Caco-2 (cell line): Measurements from ENCODE around the gene FAAP100. TPM values are rescaled to one million over a fixed set of nuclear protein-coding genes. Genes with fewer than 3 reads are reported as not detected.

Experiments
- BruUV-seq: library from RNA; stranded (reverse); fragments of 400-500 nt; replicated peaks from 2 replicates; lab custom pipeline; 2021; lab: Mats Ljungman, UMichigan
- CTCF ChIA-PET: fragments of 300-600 bp; sonication (Branson Sonifier 250); formaldehyde crosslinking; loops from one replicate; lab custom pipeline; 2022; ENCODE audit warnings: antibody characterized with exemption; lab: Charles Lee
- POLR2A ChIA-PET: fragments of 300-600 bp; sonication (Branson Sonifier 250); formaldehyde crosslinking; loops from one replicate; lab custom pipeline; 2022; ENCODE audit warnings: antibody characterized with exemption; lab: Charles Lee
- DNase-seq, 2 experiments: peaks; one replicate each; pipeline versions ENCODE4 v3.0.0 to v3.0.0-alpha.2; 2020 to 2022
- H3K27me3 ChIP-seq: replicated peaks from 2 replicates; pipeline ENCODE4 v1.6.0; 2011; ENCODE audit warnings: low read length; ENCODE audit not compliant: control insufficient read depth, insufficient read depth
- H3K36me3 ChIP-seq: 2 replicates; pipeline ENCODE4 v1.5.1; 2011; ENCODE audit warnings: low read length; ENCODE audit not compliant: control insufficient read depth, insufficient read depth
- H3K4me1 ChIP-seq: fragments of 250-450 bp; sonication (Bioruptor Pico); 2 replicates; pipeline ENCODE4 v1.5.1; 2020; ENCODE audit warnings: mild to moderate bottlenecking
- H3K4me3 ChIP-seq: 2 replicates; pipeline ENCODE4 v1.5.1; 2011; ENCODE audit warnings: low read depth, mild to moderate bottlenecking, control low read depth, low read length
- H3K9me3 ChIP-seq: fragments of 250-450 bp; sonication (Bioruptor Pico); 2 replicates; pipeline ENCODE4 v1.5.1; 2020; ENCODE audit warnings: mild to moderate bottlenecking, moderate library complexity
- H3K27ac Mint-ChIP-seq: one replicate; pipeline ENCODE4 v1.8.0; 2022; ENCODE audit warnings: mixed read lengths; ENCODE audit not compliant: unreplicated experiment
- H3K27me3 Mint-ChIP-seq: one replicate; pipeline ENCODE4 v1.8.0; 2022; ENCODE audit warnings: mixed read lengths; ENCODE audit not compliant: insufficient read depth, unreplicated experiment
- H3K36me3 Mint-ChIP-seq: one replicate; pipeline ENCODE4 v1.8.0; 2022; ENCODE audit warnings: mild to moderate bottlenecking, mixed read lengths; ENCODE audit not compliant: insufficient read depth, unreplicated experiment
- H3K4me1 Mint-ChIP-seq: one replicate; pipeline ENCODE4 v1.8.0; 2022; ENCODE audit warnings: low read depth, mixed read lengths; ENCODE audit not compliant: unreplicated experiment
- H3K4me3 Mint-ChIP-seq: one replicate; pipeline ENCODE4 v1.8.0; 2022; ENCODE audit warnings: mild to moderate bottlenecking, moderate library complexity, mixed read lengths; ENCODE audit not compliant: unreplicated experiment
- H3K9me3 Mint-ChIP-seq: one replicate; pipeline ENCODE4 v1.8.0; 2022; ENCODE audit warnings: mixed read lengths; ENCODE audit not compliant: unreplicated experiment
- intact Hi-C: fragments of 100-400 bp; cut with micrococcal nuclease; formaldehyde crosslinking; loops from one replicate; pipeline ENCODE4 v1.10.0; 2022; ENCODE audit not compliant: unreplicated experiment
- total RNA-seq: library from RNA; stranded (reverse); gene quantifications from 2 replicates; pipeline ENCODE4 v1.2.3, GENCODE V29; 2022
- TF ChIP-seq, protein P1 (sequence below), 2 experiments: fragments of 200-600 bp in 1 of 2; IDR thresholded peaks; 1 replicate in 1 of 2; 2 replicates in 1 of 2; pipeline versions ENCODE4 v1.5.1 to v1.8.0; 2011 to 2022; ENCODE audit warnings: antibody characterized with exemption in 1 of 2, control low read depth in 1 of 2, inconsistent platforms in 1 of 2, low read depth in 1 of 2, low read length in 1 of 2, mild to moderate bottlenecking in 1 of 2, moderate library complexity in 1 of 2; ENCODE audit not compliant: insufficient read depth in 1 of 2, severe bottlenecking in 1 of 2, unreplicated experiment in 1 of 2

Gene FAAP100
- total RNA-seq, 1 experiment from 2014 or later = 38.5 TPM

DNA sequence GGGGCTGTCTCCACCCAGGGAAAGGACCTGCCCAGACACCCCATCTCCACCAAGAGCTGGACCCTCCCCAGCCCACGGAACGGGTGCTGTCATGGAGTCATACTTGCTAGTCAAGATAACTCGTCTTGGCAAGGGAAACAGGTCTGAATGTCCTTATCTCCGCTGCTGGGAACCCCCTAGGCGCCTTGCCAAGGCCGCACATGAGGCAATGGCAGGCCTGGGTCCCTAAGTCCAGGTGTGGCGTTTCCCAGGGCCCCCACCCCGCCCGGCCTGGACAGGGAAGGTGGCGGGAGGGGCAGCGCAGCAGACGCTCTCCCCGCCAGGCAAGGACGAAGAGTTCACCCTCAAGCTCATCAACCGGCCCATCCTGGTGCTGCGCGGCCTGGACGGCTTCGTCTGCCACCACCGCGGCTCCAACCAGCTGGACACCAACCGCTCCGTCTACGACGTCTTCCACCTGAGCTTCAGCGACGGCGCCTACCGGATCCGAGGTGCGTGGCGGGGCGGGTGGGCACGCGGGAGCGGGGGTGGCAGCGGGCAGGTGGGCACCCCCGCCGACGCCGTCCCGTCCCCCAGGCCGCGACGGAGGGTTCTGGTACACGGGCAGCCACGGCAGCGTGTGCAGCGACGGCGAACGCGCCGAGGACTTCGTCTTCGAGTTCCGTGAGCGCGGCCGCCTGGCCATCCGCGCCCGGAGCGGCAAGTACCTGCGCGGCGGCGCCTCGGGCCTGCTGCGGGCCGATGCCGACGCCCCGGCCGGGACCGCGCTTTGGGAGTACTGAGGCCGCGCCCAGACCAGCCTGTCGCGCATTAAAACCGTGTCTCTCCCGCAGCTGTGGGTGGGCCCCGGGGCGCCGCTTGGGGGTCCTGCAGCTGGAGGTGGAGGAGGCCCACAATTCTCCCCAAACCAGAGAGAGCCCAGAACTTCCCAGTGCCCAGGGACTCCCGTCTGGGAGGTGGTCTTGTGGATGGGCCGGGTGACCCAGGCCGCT is 15.6 kb downstream of the FAAP100 start:
- intact Hi-C loops = no loop called here
- no TSS peak for BruUV-seq
- no peaks in the 10 kb centered on the region for H3K27me3 ChIP-seq

DNA sequence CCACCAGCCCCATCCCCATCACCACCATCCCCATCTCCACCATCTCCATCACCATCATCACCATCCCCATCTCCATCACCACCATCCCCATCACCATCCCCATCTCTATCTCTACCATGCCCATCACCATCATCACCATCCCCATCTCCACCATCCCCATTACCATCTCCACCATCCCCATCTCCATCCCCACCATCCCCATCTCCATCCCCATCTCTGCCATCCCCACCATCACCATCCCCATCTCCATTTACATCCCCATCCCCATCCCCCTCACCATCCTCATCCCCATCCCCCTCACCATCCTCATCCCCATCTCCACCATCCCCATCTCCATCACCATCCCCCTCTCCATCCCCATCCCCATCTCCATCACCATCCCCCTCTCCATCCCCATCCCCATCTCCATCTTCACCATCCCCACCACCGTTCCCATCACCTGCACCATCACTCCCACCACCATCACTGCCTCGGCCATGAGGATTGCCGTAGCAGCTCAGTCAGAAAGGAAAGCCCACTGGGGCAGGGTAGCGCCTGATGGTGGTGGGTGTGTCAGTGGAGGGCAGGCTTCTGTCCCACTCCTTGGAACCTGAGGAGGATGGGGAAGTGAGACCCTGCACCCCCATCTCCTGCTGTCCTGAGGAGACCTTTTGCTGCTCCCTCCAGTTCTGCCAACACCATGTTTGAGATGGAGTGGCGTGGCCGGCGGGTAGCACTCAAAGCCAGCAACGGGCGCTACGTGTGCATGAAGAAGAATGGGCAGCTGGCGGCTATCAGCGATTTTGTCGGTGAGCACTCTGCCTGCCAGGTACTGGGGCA is 16.5 kb downstream of the FAAP100 start:
- no peaks in the 10 kb centered on the region for H3K27me3 Mint-ChIP-seq
- Histone ChIP-seq H3K9me3 (no peaks in the 10 kb centered on the region), H3K4me3 (no peak overlapping the region), H3K36me3 (no peaks in the 10 kb centered on the region; the same call in none of the 2 replicates), H3K27me3 (no peaks in the 10 kb centered on the region), H3K4me1 (peaks cover 16% of the 10 kb centered on the region; the same call in 1 of the 2 replicates)
- H3K36me3 Mint-ChIP-seq = peaks cover 30% of the 10 kb centered on the region
- no peak overlapping the region for H3K27ac Mint-ChIP-seq
- intact Hi-C loops = no loop called here
- POLR2A ChIA-PET = interaction anchor here (0.6 kb wide), 1 partner anchor 43 kb away, joined by 3 read pairs; no protein-coding TSS in a partner anchor
- CTCF ChIA-PET = interaction anchor here (0.6 kb wide), 1 partner anchor 13 kb away, joined by 3 read pairs; no protein-coding TSS in a partner anchor
- TF ChIP-seq, protein P1, sequence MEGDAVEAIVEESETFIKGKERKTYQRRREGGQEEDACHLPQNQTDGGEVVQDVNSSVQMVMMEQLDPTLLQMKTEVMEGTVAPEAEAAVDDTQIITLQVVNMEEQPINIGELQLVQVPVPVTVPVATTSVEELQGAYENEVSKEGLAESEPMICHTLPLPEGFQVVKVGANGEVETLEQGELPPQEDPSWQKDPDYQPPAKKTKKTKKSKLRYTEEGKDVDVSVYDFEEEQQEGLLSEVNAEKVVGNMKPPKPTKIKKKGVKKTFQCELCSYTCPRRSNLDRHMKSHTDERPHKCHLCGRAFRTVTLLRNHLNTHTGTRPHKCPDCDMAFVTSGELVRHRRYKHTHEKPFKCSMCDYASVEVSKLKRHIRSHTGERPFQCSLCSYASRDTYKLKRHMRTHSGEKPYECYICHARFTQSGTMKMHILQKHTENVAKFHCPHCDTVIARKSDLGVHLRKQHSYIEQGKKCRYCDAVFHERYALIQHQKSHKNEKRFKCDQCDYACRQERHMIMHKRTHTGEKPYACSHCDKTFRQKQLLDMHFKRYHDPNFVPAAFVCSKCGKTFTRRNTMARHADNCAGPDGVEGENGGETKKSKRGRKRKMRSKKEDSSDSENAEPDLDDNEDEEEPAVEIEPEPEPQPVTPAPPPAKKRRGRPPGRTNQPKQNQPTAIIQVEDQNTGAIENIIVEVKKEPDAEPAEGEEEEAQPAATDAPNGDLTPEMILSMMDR (IDR thresholded peaks at IDR 0.05; ENCODE audit: insufficient read depth in 1 of 2, low read depth in 1 of 2, low read length in 1 of 2, severe bottlenecking in 1 of 2, unreplicated experiment in 1 of 2) = no peak
- peaks cover 6% of the 10 kb centered on the region for H3K4me1 Mint-ChIP-seq
- DNase-seq = no peak
- no peaks in the 10 kb centered on the region for H3K9me3 Mint-ChIP-seq
- BruUV-seq = no TSS peak
- H3K4me3 Mint-ChIP-seq = no peak overlapping the region

More for the DNA sequence above, 15.6 kb downstream of the FAAP100 start:
- Mint-ChIP-seq H3K27me3 (no peaks in the 10 kb centered on the region), H3K27ac (no peak overlapping the region), H3K36me3 (peaks cover 39% of the 10 kb centered on the region), H3K4me3 (no peak overlapping the region), H3K9me3 (no peaks in the 10 kb centered on the region), H3K4me1 (peaks cover 6% of the 10 kb centered on the region)
- ChIA-PET CTCF (interaction anchor here (0.6 kb wide), 2 partner anchors 14 to 104 kb away, joined by 3 read pairs; no protein-coding TSS in a partner anchor), POLR2A (interaction anchor here (0.6 kb wide), 1 partner anchor 44 kb away, joined by 3 read pairs; no protein-coding TSS in a partner anchor)
- H3K36me3 ChIP-seq = no peaks in the 10 kb centered on the region; the same call in none of the 2 replicates
- DNase-seq = no peak
- H3K4me1 ChIP-seq = peaks cover 16% of the 10 kb centered on the region; the same call in 1 of the 2 replicates
- H3K4me3 ChIP-seq = no peak overlapping the region
- H3K9me3 ChIP-seq = no peaks in the 10 kb centered on the region
- TF ChIP-seq, protein P1 (IDR thresholded peaks at IDR 0.05; ENCODE audit: insufficient read depth in 1 of 2, low read depth in 1 of 2, low read length in 1 of 2, severe bottlenecking in 1 of 2, unreplicated experiment in 1 of 2) = no peak

DNA sequence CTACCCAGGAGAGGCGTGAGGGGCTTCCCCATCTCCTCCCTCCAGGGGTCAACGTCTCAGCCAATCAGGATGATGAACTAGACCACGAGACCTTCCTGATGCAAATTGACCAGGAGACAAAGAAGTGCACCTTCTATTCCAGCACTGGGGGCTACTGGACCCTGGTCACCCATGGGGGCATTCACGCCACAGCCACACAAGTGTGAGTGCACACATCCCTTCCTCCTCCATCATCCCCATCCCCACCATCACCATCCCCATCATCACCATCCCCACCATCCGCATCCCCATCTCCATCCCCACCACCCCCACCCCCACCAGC is 17.2 kb downstream of the FAAP100 start:
- Mint-ChIP-seq H3K27ac (no peak overlapping the region), H3K27me3 (no peaks in the 10 kb centered on the region), H3K36me3 (peaks cover 29% of the 10 kb centered on the region), H3K4me3 (no peak overlapping the region), H3K9me3 (no peaks in the 10 kb centered on the region), H3K4me1 (peaks cover 6% of the 10 kb centered on the region)
- POLR2A ChIA-PET = no interaction called here
- DNase-seq = no peak
- peaks cover 16% of the 10 kb centered on the region; the same call in 1 of the 2 replicates for H3K4me1 ChIP-seq
- H3K27me3 ChIP-seq = no peaks in the 10 kb centered on the region
- TF ChIP-seq, protein P1 (IDR thresholded peaks at IDR 0.05; ENCODE audit: insufficient read depth in 1 of 2, low read depth in 1 of 2, low read length in 1 of 2, severe bottlenecking in 1 of 2, unreplicated experiment in 1 of 2) = no peak
- CTCF ChIA-PET = no interaction called here
- H3K36me3 ChIP-seq = no peaks in the 10 kb centered on the region; the same call in 1 of the 2 replicates
- intact Hi-C loops = no loop called here
- no peak overlapping the region for H3K4me3 ChIP-seq
- no peaks in the 10 kb centered on the region for H3K9me3 ChIP-seq
- no TSS peak for BruUV-seq
